ENCODE data around the gene ADAMTS12.

GRCh38 chr5:33743099-33743498 is 148.7 kb downstream of the ADAMTS12 start:
- TF ChIP-seq GATA2 (IDR thresholded peaks at IDR 0.05; ENCODE audit: low read depth, low read length) = no peak
- no peak for TF ChIP-seq GATA3 (IDR thresholded peaks at IDR 0.05; ENCODE audit: low read depth, low read length)

Data from SH-SY5Y (cell line).